AG09309 (cell line): ENCODE data around the gene SMAD3.
A peak's percentile ranks its signal among the peaks of the same experiment; 100 is the strongest.

ENCODE experiments used
- DNase-seq: peaks from one replicate; pipeline ENCODE4 v3.0.0-alpha.2; 2010; ENCODE audit warnings: low read depth
- H3K4me3 ChIP-seq: 2 replicates; pipeline ENCODE4 v1.5.1; 2011; ENCODE audit warnings: mild to moderate bottlenecking, low read depth, low read length, moderate library complexity; ENCODE audit not compliant: control insufficient read depth
- CTCF ChIP-seq: IDR thresholded peaks from 2 replicates; pipeline ENCODE4 v1.5.1; 2011; ENCODE audit warnings: mild to moderate bottlenecking, low read depth, low read length, inconsistent platforms; ENCODE audit not compliant: insufficient read depth, control insufficient read depth; ENCODE audit errors: missing control alignments

Gene SMAD3

GRCh38 chr15:67110361-67110781 lies 45.0 kb downstream of the SMAD3 start:
- no peak overlapping the region for H3K4me3 ChIP-seq
- no peak for DNase-seq
- TF ChIP-seq CTCF: no peak

GRCh38 chr15:67110958-67111864 lies 45.8 kb downstream of the SMAD3 start:
- no peak overlapping the region for H3K4me3 ChIP-seq
- no peak for DNase-seq
- TF ChIP-seq CTCF: no peak

- no peak overlapping the region for H3K4me3 ChIP-seq
- DNase-seq: no peak
- no peak for TF ChIP-seq CTCF
These were observed 48.6 kb downstream of the SMAD3 start for GRCh38 chr15:67114046-67114445.

- no peak overlapping the region for H3K4me3 ChIP-seq
- TF ChIP-seq CTCF: no peak
- no peak for DNase-seq
These were observed 49.6 kb downstream of the SMAD3 start for GRCh38 chr15:67114846-67115585.

- no peak for TF ChIP-seq CTCF
These were observed 50.2 kb downstream of the SMAD3 start for GRCh38 chr15:67115586-67115969.

GRCh38 chr15:67116742-67117141 lies 51.3 kb downstream of the SMAD3 start:
- no peak for DNase-seq
- H3K4me3 ChIP-seq: no peak overlapping the region
- TF ChIP-seq CTCF: peak; percentile 5

More at GRCh38 chr15:67115586-67115969, 50.2 kb downstream of the SMAD3 start:
- no peak for DNase-seq
- no peak overlapping the region for H3K4me3 ChIP-seq
